Fibroblast of peridontal ligament (primary cell): ENCODE data around the gene CDC25C.

Experiments used
- DNase-seq: peaks from one replicate; pipeline ENCODE4 v3.0.0-alpha.2; 2010; ENCODE audit errors: extremely low read depth

Gene CDC25C

GRCh38 chr5:138331449-138332368 lies at the start of gene CDC25C:
Gene CDC25C (minus strand): TSS chr5:138331804. CDS start chr5:138331180, 624 bp downstream.
- DNase-seq = peak; percentile 98

DNA sequence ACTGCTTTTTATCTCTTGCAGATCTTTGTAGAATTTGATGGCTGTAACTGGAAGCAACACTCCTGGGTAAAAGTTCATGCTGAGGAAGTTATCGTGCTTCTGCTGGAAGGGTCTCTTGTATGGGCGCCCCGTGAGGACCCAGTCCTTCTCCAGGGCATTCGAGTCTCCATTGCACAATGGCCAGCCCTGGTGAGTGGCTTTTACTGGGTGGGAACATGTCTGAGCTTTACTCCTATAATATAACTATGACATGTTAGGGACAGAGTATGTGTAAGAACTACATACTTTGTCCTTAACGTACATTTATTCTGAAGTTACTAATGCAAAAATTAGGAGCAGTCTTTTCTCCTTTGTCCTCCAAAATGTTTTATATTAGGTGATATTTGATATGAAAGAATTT lies 41.0 kb upstream of the CDC25C start:
- no peak for DNase-seq

DNA sequence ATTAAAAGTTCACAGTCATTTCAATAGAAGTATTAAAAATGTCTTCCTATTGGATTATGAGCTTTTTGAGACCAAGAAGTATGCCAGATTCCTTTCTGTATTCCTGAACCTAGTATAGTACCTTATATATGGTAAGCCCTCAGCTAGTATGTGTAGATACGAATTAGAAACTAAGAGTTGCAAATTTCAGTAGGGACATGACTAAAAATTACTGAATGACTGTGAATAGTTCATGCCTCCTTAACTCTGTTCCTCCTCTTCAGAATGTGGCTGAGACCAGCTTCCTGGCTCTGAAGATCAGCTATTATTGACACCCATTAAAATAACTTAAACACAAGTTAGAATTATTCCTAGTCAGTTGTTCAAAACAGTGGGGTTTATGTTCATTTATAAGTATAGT lies 40.6 kb upstream of the CDC25C start:
- no peak for DNase-seq

GRCh38 chr5:138371454-138371853 lies 39.9 kb upstream of the CDC25C start:
- DNase-seq = no peak

- DNase-seq = peak; percentile 33
These were observed 38.9 kb upstream of the CDC25C start for GRCh38 chr5:138370537-138370936.

GRCh38 chr5:138369706-138370105 lies 38.1 kb upstream of the CDC25C start:
- DNase-seq = peak; percentile 22

DNA sequence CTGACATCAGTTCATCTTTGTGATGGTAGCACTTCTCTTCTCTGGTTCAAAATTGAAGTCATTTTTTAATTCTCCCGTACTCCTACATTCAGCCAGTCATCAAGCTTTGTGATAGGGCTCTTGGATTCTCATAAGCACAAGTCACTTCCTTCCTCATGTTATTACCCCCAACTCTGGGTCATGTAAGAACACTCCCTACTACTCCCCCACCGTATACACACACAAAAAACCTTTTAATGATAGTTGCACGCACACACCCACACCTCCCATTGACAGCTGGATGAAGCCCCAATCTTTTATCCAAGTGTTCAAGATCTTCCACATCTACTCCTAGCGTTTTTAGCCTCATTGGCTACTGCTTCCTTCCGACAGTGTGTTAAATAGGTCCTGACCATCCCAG lies 37.7 kb upstream of the CDC25C start:
- DNase-seq = no peak

DNA sequence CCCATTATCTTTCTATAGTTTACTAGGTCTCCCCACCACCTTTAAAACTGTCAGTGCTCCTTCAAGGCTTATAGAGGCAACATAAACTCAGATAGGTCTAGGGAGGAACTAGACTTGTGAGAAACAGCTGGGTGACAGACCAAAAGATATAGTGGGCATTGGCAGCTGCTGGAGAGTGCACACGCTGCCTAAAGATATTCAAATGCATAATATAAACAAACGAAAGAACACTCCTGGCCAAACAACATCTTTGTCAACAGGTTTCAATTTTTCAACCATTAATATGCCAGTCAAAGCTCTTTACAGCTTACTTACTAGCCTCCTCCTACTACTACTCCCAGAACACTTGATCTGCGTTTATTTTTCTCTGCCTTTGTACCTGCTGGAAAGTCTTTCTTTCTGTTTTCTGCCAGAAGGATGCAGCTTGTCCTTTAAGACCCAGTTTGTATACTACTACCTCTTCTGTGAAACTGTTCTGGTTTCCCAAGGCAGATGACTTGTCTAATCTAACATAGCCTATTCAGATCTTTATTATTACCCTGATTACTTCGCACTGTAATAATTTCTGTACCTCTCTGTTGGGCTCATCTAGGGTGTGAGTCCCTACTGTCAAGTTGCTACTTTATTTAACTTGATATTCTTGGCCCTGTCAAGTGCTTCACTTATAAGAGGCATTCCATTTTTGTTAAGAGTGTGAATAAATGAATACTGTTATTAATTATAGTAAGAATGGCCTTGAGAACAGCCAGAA lies 35.2 kb upstream of the CDC25C start:
- DNase-seq = no peak

GRCh38 chr5:138364576-138364975 lies 33.0 kb upstream of the CDC25C start:
- no peak for DNase-seq

DNA sequence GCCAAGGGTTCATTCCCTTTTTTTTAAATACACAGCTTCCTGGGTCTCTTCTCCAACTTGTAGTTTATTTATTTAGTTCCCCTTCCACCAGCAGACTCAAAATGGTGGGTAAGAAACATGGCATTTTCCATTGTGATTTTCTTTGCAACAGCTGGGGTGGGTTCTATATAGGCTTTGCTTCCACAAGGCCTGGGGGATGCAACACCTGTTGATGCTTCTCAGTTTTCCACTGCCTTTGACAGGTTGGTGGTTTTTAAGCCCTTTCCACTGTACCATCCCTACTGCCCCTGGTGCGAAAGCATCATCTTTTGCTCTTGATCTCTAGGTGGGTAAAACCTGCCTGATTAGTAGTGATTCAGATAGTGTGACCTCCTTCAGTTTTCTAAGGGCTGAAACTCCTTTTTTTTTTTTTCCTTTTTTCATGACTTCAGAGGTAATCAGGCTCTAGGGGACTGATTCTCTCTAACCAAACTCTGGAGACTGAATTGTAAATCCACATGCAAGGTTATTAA lies 29.4 kb upstream of the CDC25C start:
- DNase-seq = no peak

DNA sequence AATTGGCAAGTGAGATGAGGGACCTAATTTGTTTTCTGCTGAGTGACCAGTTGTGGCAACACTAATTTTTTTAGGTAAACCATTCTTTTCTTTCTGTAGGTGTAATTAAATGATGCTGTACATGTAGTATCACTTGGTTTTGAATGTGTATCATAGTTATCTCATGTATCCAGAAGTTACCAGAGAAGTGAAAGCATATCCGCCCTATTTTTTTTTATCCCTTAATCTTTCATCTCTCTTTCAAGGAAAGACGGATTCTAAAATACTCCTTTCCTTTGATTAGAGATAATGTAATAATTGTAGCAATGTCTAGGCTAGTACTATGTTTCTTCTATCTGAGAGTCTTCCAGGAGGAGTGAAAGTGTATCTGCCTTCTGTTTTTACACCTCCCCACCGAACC lies 28.0 kb upstream of the CDC25C start:
- no peak for DNase-seq

GRCh38 chr5:138354926-138355378 lies 23.3 kb upstream of the CDC25C start:
- peak; percentile 90 for DNase-seq

DNA sequence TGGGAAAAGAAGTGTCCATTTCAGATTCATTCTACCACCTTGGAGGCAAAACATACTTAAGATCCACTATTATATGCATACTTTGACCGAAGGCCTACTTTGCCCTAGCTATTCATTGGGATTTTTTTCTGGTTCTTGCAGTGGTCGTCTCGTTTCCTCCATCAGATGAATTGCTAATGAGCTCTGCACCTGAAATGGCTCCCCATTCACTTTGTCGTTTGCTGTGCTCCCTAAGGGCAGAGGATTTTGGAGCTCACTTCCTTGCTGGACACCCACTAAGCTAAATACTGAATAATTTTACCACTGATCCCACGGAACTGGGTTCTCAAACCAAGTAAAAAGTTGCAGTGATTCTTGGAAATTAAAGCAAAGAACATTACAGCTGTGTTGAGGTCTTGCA lies 22.8 kb upstream of the CDC25C start:
- no peak for DNase-seq

GRCh38 chr5:138353560-138354080 lies 22.0 kb upstream of the CDC25C start:
- no peak for DNase-seq

DNA sequence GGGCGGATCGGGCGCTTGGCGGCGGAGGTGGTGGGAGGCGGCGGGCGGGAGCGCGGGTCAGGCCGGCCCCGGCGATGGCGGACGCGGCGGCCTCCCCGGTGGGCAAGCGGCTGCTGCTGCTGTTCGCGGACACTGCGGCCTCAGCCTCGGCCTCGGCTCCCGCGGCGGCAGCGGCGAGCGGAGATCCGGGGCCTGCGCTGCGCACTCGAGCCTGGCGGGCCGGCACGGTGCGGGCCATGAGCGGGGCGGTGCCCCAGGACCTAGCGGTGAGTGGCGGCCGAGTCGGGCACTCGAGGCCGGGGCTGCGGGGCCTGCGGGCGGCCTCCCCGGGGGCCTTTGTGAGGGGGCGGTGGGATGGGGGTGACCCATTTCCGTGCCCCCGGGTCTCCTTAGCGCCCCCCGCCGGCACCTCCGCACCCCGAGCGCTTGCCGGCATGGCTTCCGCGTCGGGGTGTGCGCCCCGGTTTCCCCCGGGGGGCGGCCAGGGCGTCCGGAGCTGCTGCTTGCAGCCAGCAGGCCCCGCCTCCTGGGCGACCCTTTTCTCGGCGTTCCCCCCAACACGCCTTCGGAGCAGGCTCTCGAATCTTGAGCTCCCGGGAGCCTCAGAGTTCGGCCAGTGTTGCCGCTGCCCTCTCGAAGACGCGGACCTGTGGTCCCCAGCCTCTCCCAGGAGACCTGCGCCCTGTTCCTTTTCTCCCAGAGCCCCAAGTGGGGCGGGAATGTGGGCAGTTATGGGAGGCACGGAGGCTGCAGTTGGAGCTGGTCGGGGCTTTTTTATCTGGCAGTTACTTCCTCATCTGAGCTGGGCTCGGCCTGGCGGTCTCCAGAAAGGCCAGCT lies 21.3 kb upstream of the CDC25C start:
- peak; percentile 50 for DNase-seq

DNA sequence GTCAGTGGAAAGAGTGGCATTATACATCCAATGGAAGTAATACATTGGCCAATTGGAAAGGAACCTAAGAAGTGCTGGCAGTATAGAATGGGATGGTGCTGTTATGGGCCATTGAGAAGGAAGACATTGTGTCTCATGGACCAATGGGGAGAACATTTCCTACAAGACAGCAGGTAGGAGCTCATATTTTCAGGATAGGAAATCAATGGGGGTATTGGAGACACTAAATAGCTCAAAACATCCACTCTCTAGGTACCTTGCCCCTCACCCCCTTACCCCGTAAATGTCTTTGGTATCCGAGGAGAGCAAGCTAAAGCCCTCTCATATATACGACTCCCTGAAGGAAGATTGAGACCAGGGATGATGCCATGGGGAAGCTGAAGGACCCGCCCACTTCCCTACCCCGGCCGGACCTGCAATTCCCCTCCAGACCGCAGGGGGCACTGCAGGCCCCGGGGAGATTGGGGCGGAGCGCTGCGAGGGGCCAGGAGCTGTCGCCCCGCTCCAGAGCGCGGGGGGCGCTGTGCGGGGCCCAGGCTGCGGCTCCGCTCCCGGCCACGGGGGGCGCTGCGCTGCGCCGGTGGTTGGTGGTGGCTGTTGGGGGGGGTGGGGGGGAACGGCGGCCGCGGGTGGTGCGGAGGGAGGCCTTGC lies 20.6 kb upstream of the CDC25C start, which contains the start of gene KDM3B:
Gene KDM3B (plus strand): TSS at position 615 of the 651 bp plus-strand sequence. CDS start 111 bp downstream, outside the sequence.
- peak; percentile 75 for DNase-seq

DNA sequence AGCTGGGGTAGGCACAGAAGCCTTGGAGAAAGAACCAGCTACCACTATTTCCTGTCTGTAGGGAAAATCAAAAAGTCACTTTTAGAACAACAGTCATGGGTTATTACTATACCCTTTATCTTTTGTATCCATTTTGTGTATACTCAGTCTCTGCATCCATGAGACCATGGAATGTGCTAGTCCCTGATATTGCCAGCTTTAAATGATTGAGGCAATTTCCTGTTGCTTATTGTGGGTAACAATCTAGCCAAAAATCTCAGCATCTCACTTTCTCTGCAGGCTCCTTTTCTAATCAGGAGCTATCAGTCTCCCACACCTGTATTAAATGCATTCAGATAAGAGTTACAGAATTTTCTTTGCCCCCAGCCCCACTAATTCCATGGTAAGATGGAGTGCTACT lies 19.9 kb upstream of the CDC25C start:
- DNase-seq = no peak

GRCh38 chr5:138351056-138351455 lies 19.5 kb upstream of the CDC25C start:
- peak; percentile 71 for DNase-seq

- DNase-seq = no peak
These were observed 18.9 kb upstream of the CDC25C start for GRCh38 chr5:138350563-138350890.

DNA sequence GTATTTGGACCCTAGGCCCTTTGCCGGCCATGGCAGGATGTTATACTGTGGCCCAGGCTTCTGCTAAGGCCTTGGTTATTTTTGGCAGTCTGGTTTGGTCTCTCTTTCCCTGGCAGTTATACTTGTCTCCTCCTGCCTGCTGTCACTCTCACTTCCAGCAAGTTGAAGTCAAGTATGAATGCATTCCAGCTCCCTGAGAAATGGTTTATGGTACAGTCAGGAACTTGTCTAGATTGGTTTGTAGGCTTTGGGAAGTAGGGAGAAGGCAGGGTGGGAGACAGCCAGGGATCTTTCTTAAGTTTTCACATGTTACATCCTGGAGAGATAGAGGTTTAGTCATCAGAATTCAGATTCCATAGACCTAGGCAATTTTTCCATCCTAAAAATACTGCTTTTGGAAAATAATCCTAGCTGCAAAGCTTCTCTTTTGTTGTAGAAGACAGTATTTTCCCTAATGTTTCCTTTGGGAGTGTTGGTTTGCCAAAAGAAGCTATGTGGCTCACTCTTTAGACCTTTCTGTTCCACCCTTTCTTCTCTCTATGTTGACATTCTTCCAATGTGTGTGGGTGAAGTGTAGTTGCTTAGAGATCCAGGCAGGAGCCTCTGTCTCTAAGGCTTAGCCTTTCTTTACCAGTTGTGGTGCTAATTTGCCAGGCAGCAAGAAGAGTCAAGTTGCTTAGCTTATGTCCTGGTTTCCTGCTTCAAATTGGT lies 18.4 kb upstream of the CDC25C start:
- peak; percentile 36 for DNase-seq
